Fibroblast of gingiva (primary cell): ENCODE results near the gene DNASE1.

Experiments used
- DNase-seq: peaks from one replicate; pipeline ENCODE4 v3.0.0-alpha.2; 2011; ENCODE audit warnings: low read depth

Gene DNASE1

GRCh38 chr16:3696425-3697218 is 42.1 kb downstream of the DNASE1 start:
- peak; percentile 92 for DNase-seq

GRCh38 chr16:3698941-3699340 is 44.5 kb downstream of the DNASE1 start:
- DNase-seq = no peak

GRCh38 chr16:3701531-3701930 is 47.0 kb downstream of the DNASE1 start:
- no peak for DNase-seq

- no peak for DNase-seq
Measured at GRCh38 chr16:3702082-3702481, 47.6 kb downstream of the DNASE1 start.

GRCh38 chr16:3706253-3707012 is 51.9 kb downstream of the DNASE1 start:
- no peak for DNase-seq
